ENCODE measurements around the gene ZGPAT. TPM values are rescaled to one million over a fixed set of nuclear protein-coding genes. Genes with fewer than 3 reads are reported as not detected.

Gene ZGPAT
- total RNA-seq, 6 experiments from 2014 or later: 18.3 to 22.9 (median 19.6) TPM

DNA sequence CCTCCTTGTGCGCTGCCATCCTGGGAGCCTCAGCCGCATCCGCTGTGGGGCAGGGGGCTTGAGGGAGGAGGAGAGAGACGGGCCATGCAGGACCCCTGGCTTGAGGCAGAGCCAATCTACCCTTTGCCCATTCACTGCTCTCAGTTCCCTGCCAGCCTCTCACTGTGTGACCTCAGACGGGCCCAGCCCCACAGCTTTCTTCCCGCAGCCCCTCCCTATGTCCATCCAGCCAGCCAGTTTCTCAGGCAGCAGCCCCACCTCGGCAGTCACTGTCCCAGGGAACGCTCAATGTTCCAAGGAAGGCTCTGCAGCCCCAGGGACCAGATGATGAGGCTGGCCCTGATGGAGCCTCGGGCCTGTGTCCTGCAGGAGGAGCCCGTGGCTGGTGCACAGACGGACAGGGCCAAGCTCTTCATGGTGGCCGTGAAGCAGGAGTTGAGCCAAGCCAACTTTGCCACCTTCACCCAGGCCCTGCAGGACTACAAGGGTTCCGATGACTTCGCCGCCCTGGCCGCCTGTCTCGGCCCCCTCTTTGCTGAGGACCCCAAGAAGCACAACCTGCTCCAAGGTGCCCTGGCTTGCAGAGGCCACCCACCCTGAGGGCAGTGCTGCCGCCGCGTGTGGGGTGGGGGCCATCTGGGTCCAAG, 15.3 kb upstream of the ZGPAT start:
- no peaks in the 10 kb centered on the region for H3K9me3 Mint-ChIP-seq
- no peaks in the 10 kb centered on the region for H3K4me1 Mint-ChIP-seq (ENCODE audit: low read depth)
- no peaks in the 10 kb centered on the region; the same call in 1 of the 2 replicates for H3K36me3 Mint-ChIP-seq (ENCODE audit: low read depth)
- TF ChIP-seq, protein P1, sequence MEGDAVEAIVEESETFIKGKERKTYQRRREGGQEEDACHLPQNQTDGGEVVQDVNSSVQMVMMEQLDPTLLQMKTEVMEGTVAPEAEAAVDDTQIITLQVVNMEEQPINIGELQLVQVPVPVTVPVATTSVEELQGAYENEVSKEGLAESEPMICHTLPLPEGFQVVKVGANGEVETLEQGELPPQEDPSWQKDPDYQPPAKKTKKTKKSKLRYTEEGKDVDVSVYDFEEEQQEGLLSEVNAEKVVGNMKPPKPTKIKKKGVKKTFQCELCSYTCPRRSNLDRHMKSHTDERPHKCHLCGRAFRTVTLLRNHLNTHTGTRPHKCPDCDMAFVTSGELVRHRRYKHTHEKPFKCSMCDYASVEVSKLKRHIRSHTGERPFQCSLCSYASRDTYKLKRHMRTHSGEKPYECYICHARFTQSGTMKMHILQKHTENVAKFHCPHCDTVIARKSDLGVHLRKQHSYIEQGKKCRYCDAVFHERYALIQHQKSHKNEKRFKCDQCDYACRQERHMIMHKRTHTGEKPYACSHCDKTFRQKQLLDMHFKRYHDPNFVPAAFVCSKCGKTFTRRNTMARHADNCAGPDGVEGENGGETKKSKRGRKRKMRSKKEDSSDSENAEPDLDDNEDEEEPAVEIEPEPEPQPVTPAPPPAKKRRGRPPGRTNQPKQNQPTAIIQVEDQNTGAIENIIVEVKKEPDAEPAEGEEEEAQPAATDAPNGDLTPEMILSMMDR (IDR thresholded peaks at IDR 0.05): peak; percentile 18; the same call in 1 of the 2 replicates
- H3K27ac Mint-ChIP-seq: peak overlapping the region; percentile 66
- H3K4me3 Mint-ChIP-seq: no peak overlapping the region
- peak; percentile 20 for DNase-seq
- H3K27me3 Mint-ChIP-seq (ENCODE audit: insufficient read depth): peaks cover 41% of the 10 kb centered on the region

DNA sequence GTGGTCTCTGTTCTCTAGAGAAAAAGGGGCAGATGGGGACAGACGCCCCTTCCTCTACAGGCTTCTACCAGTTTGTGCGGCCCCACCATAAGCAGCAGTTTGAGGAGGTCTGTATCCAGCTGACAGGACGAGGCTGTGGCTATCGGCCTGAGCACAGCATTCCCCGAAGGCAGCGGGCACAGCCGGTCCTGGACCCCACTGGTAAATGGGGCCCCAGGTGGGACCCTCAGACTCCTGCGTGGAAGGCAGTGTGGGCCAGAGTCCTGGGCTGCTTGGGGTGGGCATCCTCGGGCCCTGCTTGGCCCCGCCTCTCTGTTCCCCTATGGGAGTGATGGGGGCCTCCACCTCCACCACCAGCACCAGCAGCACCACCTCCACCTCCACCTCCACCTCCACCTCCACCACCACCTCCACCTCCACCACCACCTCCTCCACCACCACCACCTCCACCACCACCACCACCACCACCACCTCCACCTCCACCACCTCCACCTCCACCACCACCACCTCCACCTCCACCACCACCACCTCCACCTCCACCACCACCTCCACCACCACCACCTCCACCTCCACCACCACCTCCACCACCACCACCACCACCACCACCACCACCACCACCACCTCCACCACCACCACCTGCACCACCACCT, 14.6 kb upstream of the ZGPAT start:
- TF ChIP-seq, protein P1 (IDR thresholded peaks at IDR 0.05): no peak
- Mint-ChIP-seq H3K27me3 (ENCODE audit: insufficient read depth) (peaks cover 38% of the 10 kb centered on the region), H3K4me3 (no peak overlapping the region), H3K9me3 (no peaks in the 10 kb centered on the region), H3K36me3 (ENCODE audit: low read depth) (no peaks in the 10 kb centered on the region; the same call in 1 of the 2 replicates), H3K4me1 (ENCODE audit: low read depth) (no peaks in the 10 kb centered on the region), H3K27ac (no peak overlapping the region)
- no peak for DNase-seq

DNA sequence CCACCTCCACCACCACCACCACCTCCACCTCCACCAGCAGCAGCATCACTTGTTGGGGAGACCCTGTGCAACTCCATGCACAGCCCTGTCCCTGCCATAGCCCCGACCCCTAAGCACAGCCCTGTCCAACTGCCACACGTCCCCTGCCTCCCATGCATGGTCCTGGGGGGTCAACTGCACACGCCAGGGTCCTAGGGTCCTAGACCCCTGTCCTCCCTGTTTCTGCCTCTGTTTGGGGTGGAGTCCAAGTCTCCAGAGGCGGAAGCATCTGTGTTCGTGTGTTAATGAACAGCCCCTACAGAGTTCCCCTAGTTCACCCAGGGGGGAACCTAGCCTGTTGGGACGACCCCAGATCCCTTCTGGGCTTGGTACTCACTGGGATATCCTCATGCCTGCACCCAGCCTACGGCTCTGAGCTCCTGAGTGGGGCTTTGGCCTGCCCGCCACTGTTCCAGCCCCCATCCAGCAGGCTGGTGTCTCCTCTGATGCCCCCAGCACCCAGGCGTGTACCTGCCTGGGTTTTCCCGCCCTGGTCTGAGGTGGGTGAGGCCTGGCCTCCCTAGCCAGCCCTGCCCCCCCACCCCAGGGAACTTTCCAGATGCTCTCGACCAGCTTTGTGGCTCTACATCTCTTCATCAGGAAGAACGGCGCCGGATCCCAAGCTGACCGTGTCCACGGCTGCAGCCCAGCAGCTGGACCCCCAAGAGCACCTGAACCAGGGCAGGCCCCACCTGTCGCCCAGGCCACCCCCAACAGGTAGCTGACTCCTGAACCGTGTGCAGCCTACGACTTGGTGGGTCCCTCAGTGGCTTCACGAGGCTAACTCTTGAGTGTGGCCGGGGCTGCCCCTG, 13.9 kb upstream of the ZGPAT start:
- H3K27ac Mint-ChIP-seq: peak overlapping the region; percentile 53
- peaks cover 41% of the 10 kb centered on the region for H3K27me3 Mint-ChIP-seq (ENCODE audit: insufficient read depth)
- no peaks in the 10 kb centered on the region; the same call in 1 of the 2 replicates for H3K36me3 Mint-ChIP-seq (ENCODE audit: low read depth)
- H3K4me1 Mint-ChIP-seq (ENCODE audit: low read depth): peaks cover 4% of the 10 kb centered on the region; the same call in 1 of the 2 replicates
- no peak overlapping the region for H3K4me3 Mint-ChIP-seq
- H3K9me3 Mint-ChIP-seq: no peaks in the 10 kb centered on the region
- TF ChIP-seq, protein P1 (IDR thresholded peaks at IDR 0.05): no peak
- DNase-seq: no peak

DNA sequence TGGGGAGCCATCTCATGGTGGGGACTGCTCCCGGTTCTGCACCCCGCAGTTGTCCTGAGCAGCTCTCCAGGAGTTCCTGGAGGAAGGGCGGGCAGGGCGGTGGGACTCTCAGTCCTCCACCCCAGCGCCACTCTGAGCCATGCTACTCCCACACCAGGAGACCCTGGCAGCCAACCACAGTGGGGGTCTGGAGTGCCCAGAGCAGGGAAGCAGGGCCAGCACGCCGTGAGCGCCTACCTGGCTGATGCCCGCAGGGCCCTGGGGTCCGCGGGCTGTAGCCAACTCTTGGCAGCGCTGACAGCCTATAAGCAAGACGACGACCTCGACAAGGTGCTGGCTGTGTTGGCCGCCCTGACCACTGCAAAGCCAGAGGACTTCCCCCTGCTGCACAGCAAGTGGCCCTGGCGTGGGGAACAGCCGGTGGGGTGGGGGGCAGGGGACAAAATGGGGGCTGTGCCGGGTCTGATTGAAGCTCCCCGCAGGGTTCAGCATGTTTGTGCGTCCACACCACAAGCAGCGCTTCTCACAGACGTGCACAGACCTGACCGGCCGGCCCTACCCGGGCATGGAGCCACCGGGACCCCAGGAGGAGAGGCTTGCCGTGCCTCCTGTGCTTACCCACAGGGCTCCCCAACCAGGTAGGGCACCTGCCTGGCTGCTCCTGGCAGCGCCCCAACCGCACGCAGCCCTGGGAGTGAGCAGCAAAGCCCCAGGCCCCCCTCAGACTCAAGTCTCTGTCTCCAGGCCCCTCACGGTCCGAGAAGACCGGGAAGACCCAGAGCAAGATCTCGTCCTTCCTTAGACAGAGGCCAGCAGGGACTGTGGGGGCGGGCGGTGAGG, 13.0 kb upstream of the ZGPAT start:
- H3K27ac Mint-ChIP-seq: no peak overlapping the region
- H3K36me3 Mint-ChIP-seq (ENCODE audit: low read depth): no peaks in the 10 kb centered on the region; the same call in 1 of the 2 replicates
- H3K4me1 Mint-ChIP-seq (ENCODE audit: low read depth): peaks cover 10% of the 10 kb centered on the region; the same call in 1 of the 2 replicates

More for the DNA sequence above, 13.0 kb upstream of the ZGPAT start:
- H3K27me3 Mint-ChIP-seq (ENCODE audit: insufficient read depth): peaks cover 46% of the 10 kb centered on the region
- H3K9me3 Mint-ChIP-seq: no peaks in the 10 kb centered on the region
- no peak overlapping the region for H3K4me3 Mint-ChIP-seq
- DNase-seq: no peak
- TF ChIP-seq, protein P1 (IDR thresholded peaks at IDR 0.05): no peak

All from HFFc6 (cell line).